ENCODE data around the gene TSC22D4.

Gene TSC22D4

GRCh38 chr7:100516135-100516812, 37.3 kb upstream of the TSC22D4 start:
- no peak for TF ChIP-seq CTCF (IDR thresholded peaks at IDR 0.05; ENCODE audit: low read depth, low read length, missing control alignments)
- DNase-seq (ENCODE audit: extremely low read depth, low read depth): peak; percentile 94
- H3K4me3 ChIP-seq (replicated peaks; ENCODE audit: low read depth, low read length): no peak overlapping the region

- H3K4me3 ChIP-seq (replicated peaks; ENCODE audit: low read depth, low read length): no peak overlapping the region
- peak; percentile 72 for DNase-seq (ENCODE audit: extremely low read depth, low read depth)
Measured at GRCh38 chr7:100515072-100515532, 36.1 kb upstream of the TSC22D4 start.

GRCh38 chr7:100513212-100513810, 34.3 kb upstream of the TSC22D4 start:
- H3K4me3 ChIP-seq (replicated peaks; ENCODE audit: low read depth, low read length): no peak overlapping the region
- TF ChIP-seq CTCF (IDR thresholded peaks at IDR 0.05; ENCODE audit: low read depth, low read length, missing control alignments): no peak
- DNase-seq (ENCODE audit: extremely low read depth, low read depth): no peak

More at GRCh38 chr7:100515072-100515532, 36.1 kb upstream of the TSC22D4 start:
- TF ChIP-seq CTCF (IDR thresholded peaks at IDR 0.05; ENCODE audit: low read depth, low read length, missing control alignments): no peak

- no peak for DNase-seq (ENCODE audit: extremely low read depth, low read depth)
- TF ChIP-seq CTCF (IDR thresholded peaks at IDR 0.05; ENCODE audit: low read depth, low read length, missing control alignments): no peak
- H3K4me3 ChIP-seq (replicated peaks; ENCODE audit: low read depth, low read length): no peak overlapping the region
Measured at GRCh38 chr7:100510437-100511239, 31.6 kb upstream of the TSC22D4 start.

- no peak for DNase-seq (ENCODE audit: extremely low read depth, low read depth)
- no peak for TF ChIP-seq CTCF (IDR thresholded peaks at IDR 0.05; ENCODE audit: low read depth, low read length, missing control alignments)
- H3K4me3 ChIP-seq (replicated peaks; ENCODE audit: low read depth, low read length): no peak overlapping the region
Measured at GRCh38 chr7:100509231-100509630, 30.2 kb upstream of the TSC22D4 start.

- no peak overlapping the region for H3K4me3 ChIP-seq (replicated peaks; ENCODE audit: low read depth, low read length)
- TF ChIP-seq CTCF (IDR thresholded peaks at IDR 0.05; ENCODE audit: low read depth, low read length, missing control alignments): no peak
- DNase-seq (ENCODE audit: extremely low read depth, low read depth): no peak
Measured at GRCh38 chr7:100506356-100506923, 27.4 kb upstream of the TSC22D4 start.
